ENCODE measurements around the gene SALL4. TPM values are rescaled to one million over a fixed set of nuclear protein-coding genes. Genes with fewer than 3 reads are reported as not detected.
"Not testable (repeated sequence)": the region's sequence is repeated elsewhere in the genome, so short reads cannot be mapped to it uniquely, and the experiment has no call there.

The SALL4 gene
- total RNA-seq, 1 donor from 2014 or later: 0.25 TPM

- H3K27ac ChIP-seq (replicated peaks): no peak overlapping the region
- H3K4me1 ChIP-seq: peaks cover 30% of the 10 kb centered on the region
- intact Hi-C loops (cut with micrococcal nuclease): no loop called here
- H3K9me3 ChIP-seq (replicated peaks): no peaks in the 10 kb centered on the region
- H3K27me3 ChIP-seq (ENCODE audit: low read depth): no peaks in the 10 kb centered on the region
- H3K4me3 ChIP-seq: no peak overlapping the region
- TF ChIP-seq CTCF (IDR thresholded peaks at IDR 0.05; ENCODE audit: borderline replicate concordance): no peak
- no peak for DNase-seq
- no peaks in the 10 kb centered on the region for H3K36me3 ChIP-seq
These were observed 56.5 kb downstream of the SALL4 start for GRCh38 chr20:51745804-51746203.

GRCh38 chr20:51740838-51741237, 61.5 kb downstream of the SALL4 start:
- Histone ChIP-seq H3K36me3 (no peaks in the 10 kb centered on the region), H3K27ac (replicated peaks) (no peak overlapping the region), H3K4me1 (peaks cover 19% of the 10 kb centered on the region), H3K9me3 (replicated peaks) (no peaks in the 10 kb centered on the region), H3K27me3 (ENCODE audit: low read depth) (no peaks in the 10 kb centered on the region), H3K4me3 (no peak overlapping the region)
- DNase-seq: no peak
- no peak for TF ChIP-seq CTCF (IDR thresholded peaks at IDR 0.05; ENCODE audit: borderline replicate concordance)
- intact Hi-C loops (cut with micrococcal nuclease): no loop called here

- H3K27ac ChIP-seq (replicated peaks); H3K4me3 ChIP-seq; H3K36me3 ChIP-seq; H3K27me3 ChIP-seq (ENCODE audit: low read depth); intact Hi-C loops (cut with micrococcal nuclease); DNase-seq; H3K9me3 ChIP-seq (replicated peaks): not testable (repeated sequence)
- peaks cover 24% of the 10 kb centered on the region for H3K4me1 ChIP-seq
These were observed 62.0 kb downstream of the SALL4 start for GRCh38 chr20:51740308-51740707.

GRCh38 chr20:51739722-51740249, 62.5 kb downstream of the SALL4 start:
- Histone ChIP-seq H3K36me3 (no peaks in the 10 kb centered on the region), H3K4me3 (no peak overlapping the region), H3K27ac (replicated peaks) (no peak overlapping the region), H3K4me1 (peaks cover 29% of the 10 kb centered on the region), H3K9me3 (replicated peaks) (no peaks in the 10 kb centered on the region), H3K27me3 (ENCODE audit: low read depth) (no peaks in the 10 kb centered on the region)
- no peak for TF ChIP-seq CTCF (IDR thresholded peaks at IDR 0.05; ENCODE audit: borderline replicate concordance)
- intact Hi-C loops (cut with micrococcal nuclease): no loop called here
- DNase-seq: no peak

GRCh38 chr20:51738877-51739447, 63.4 kb downstream of the SALL4 start:
- no peak overlapping the region for H3K27ac ChIP-seq (replicated peaks)
- no peak overlapping the region for H3K4me3 ChIP-seq
- no peak for DNase-seq
- peaks cover 30% of the 10 kb centered on the region for H3K4me1 ChIP-seq
- H3K9me3 ChIP-seq (replicated peaks): no peaks in the 10 kb centered on the region
- H3K27me3 ChIP-seq (ENCODE audit: low read depth): no peaks in the 10 kb centered on the region
- intact Hi-C loops (cut with micrococcal nuclease): no loop called here
- no peak for TF ChIP-seq CTCF (IDR thresholded peaks at IDR 0.05; ENCODE audit: borderline replicate concordance)
- H3K36me3 ChIP-seq: no peaks in the 10 kb centered on the region

GRCh38 chr20:51738261-51738660, 64.1 kb downstream of the SALL4 start:
- DNase-seq; H3K27ac ChIP-seq (replicated peaks); H3K4me3 ChIP-seq; H3K9me3 ChIP-seq (replicated peaks); intact Hi-C loops (cut with micrococcal nuclease); H3K36me3 ChIP-seq; H3K27me3 ChIP-seq (ENCODE audit: low read depth): not testable (repeated sequence)
- H3K4me1 ChIP-seq: peaks cover 29% of the 10 kb centered on the region

All from left ventricle myocardium inferior (tissue), 1 donor.